GM13977 (cell line): ENCODE results near the gene SKAP1.

Experiments used
- DNase-seq: peaks from one replicate; pipeline ENCODE4 v3.0.0; 2012; ENCODE audit warnings: low spot score
- CTCF ChIP-seq: IDR thresholded peaks from 2 replicates; pipeline ENCODE4 v1.5.1; 2012; ENCODE audit warnings: mild to moderate bottlenecking, control low read depth; ENCODE audit not compliant: insufficient read depth; ENCODE audit errors: extremely low read depth, missing control alignments
- in situ Hi-C: fragments of 300-500 bp; cut with MboI; formaldehyde crosslinking; loops from one replicate; pipeline ENCODE4 v1.12.0; 2022; ENCODE audit warnings: low sequenced_read_pairs, low pct_unique_long_range_greater_than_20kb, mixed read lengths, inconsistent platforms; ENCODE audit not compliant: unreplicated experiment

SKAP1 gene

GRCh38 chr17:48129981-48130380 is 300.0 kb downstream of the SKAP1 start:
- in situ Hi-C loops = no loop called here
- TF ChIP-seq CTCF = no peak
- DNase-seq = no peak

GRCh38 chr17:48128400-48128799 is 301.6 kb downstream of the SKAP1 start:
- DNase-seq = no peak
- in situ Hi-C loops = no loop called here
- TF ChIP-seq CTCF = no peak

GRCh38 chr17:48127371-48128051 is 302.5 kb downstream of the SKAP1 start:
- DNase-seq = no peak
- in situ Hi-C loops = no loop called here
- no peak for TF ChIP-seq CTCF

DNA sequence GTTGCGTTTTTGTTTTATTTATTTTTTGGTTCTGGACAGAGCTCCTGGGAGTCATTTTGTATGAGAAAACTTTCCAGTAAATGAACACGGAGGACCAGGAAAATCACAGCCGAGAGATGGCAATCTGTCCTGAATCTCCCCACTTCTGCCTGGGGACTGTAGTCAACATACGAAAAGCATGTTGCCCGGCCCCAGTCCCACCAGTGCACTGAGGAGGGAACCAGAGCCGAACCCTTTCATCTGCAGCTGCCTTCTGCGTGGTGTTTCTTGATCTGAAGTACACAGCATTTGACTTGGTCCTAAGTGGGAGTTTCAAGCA is 303.5 kb downstream of the SKAP1 start:
- no peak for DNase-seq
- TF ChIP-seq CTCF = no peak
- in situ Hi-C loops = no loop called here

- no peak for DNase-seq
- no peak for TF ChIP-seq CTCF
- in situ Hi-C loops = no loop called here
These were observed 304.0 kb downstream of the SKAP1 start for GRCh38 chr17:48125829-48126531.

DNA sequence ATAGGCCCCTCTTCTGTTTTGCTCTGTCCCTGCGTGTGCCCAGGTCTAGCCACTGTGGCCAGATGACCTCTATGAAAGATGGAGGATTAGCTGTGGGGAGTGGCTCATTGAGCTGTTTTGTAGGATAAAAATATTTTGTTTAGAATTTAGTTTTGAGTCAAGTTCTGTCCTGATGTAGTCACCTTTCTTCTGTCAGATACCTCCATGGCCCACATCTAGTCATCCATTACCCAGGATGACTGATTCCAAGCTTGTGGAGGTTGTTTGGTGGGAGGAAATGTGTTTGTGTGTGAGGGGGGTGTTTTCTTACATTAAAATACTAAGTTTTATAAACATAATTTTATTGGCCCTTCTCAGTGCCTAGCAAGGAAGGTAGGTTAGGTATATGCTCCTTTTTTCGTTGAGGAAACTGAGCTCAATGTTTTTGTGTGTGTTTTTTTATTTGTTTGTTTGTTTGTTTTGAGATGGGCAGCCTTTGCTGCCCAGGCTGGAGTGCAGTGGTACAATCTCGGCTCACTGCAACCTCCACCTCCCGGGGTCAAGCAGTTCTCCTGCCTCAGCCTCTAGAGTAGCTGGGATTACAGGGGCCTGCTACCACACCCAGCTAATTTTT is 306.1 kb downstream of the SKAP1 start:
- DNase-seq = no peak
- no peak for TF ChIP-seq CTCF
- in situ Hi-C loops = no loop called here
